SK-N-SH (cell line): ENCODE measurements around the gene MYMK.

Source experiments
- POLR2AphosphoS5 ChIP-seq: IDR thresholded peaks from 2 replicates; pipeline ENCODE4 v1.6.1; 2012; ENCODE audit warnings: low read depth, low read length
- RAD21 ChIP-seq: IDR thresholded peaks from 2 replicates; pipeline ENCODE4 v1.6.1; 2012; ENCODE audit warnings: mild to moderate bottlenecking, low read length
- SIN3A ChIP-seq: IDR thresholded peaks from 2 replicates; pipeline ENCODE4 v1.6.1; 2012; ENCODE audit warnings: low read depth, mild to moderate bottlenecking, low read length, moderate library complexity, borderline replicate concordance
- YY1 ChIP-seq: IDR thresholded peaks from 2 replicates; pipeline ENCODE4 v1.4.0; 2012; ENCODE audit warnings: low read depth, mild to moderate bottlenecking
- ZBTB33 ChIP-seq: IDR thresholded peaks from 2 replicates; pipeline ENCODE4 v1.4.0; 2012; ENCODE audit warnings: low read depth, borderline replicate concordance
- TF ChIP-seq, protein P1 (sequence below): fragments of 200-600 bp; sonication (generic); IDR thresholded peaks from 2 replicates; pipeline ENCODE4 v1.6.1; 2017; ENCODE audit warnings: antibody characterized with exemption, mild to moderate bottlenecking, moderate library complexity

- no peak for TF ChIP-seq POLR2AphosphoS5
- TF ChIP-seq, protein P1, sequence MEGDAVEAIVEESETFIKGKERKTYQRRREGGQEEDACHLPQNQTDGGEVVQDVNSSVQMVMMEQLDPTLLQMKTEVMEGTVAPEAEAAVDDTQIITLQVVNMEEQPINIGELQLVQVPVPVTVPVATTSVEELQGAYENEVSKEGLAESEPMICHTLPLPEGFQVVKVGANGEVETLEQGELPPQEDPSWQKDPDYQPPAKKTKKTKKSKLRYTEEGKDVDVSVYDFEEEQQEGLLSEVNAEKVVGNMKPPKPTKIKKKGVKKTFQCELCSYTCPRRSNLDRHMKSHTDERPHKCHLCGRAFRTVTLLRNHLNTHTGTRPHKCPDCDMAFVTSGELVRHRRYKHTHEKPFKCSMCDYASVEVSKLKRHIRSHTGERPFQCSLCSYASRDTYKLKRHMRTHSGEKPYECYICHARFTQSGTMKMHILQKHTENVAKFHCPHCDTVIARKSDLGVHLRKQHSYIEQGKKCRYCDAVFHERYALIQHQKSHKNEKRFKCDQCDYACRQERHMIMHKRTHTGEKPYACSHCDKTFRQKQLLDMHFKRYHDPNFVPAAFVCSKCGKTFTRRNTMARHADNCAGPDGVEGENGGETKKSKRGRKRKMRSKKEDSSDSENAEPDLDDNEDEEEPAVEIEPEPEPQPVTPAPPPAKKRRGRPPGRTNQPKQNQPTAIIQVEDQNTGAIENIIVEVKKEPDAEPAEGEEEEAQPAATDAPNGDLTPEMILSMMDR, result no peak
- peak; percentile 59 for TF ChIP-seq RAD21
- no peak for TF ChIP-seq ZBTB33
- no peak for TF ChIP-seq YY1
- TF ChIP-seq SIN3A, result no peak
These were observed 48.1 kb upstream of the MYMK start for GRCh38 chr9:133572821-133573361.
